SU-DHL-6 (cell line): Measurements from ENCODE around the gene SIRT7.

Experiments used
- H2AFZ ChIP-seq: fragments of 200-600 bp; sonication (generic); 2 replicates; pipeline ENCODE4 v1.6.1; 2014; ENCODE audit warnings: low read depth, mild to moderate bottlenecking, moderate library complexity, mixed read lengths, antibody characterized with exemption, low read length; ENCODE audit not compliant: severe bottlenecking
- H3F3A ChIP-seq: fragments of 200-600 bp; shearing (Covaris generic); 2 replicates; pipeline ENCODE4 v1.6.0; 2016; ENCODE audit warnings: antibody characterized with exemption, mild to moderate bottlenecking; ENCODE audit not compliant: insufficient read depth
- H3K27ac ChIP-seq: fragments of 200-600 bp; sonication (generic); 2 replicates; pipeline ENCODE4 v1.5.1; 2016; ENCODE audit warnings: low read depth, mild to moderate bottlenecking, low read length, moderate library complexity, mixed read lengths
- H3K27me3 ChIP-seq: fragments of 200-600 bp; sonication (generic), shearing (Covaris generic); 2 replicates; pipeline ENCODE4 v1.6.0; 2014; ENCODE audit warnings: mild to moderate bottlenecking, low read length
- H3K36me3 ChIP-seq: fragments of 200-600 bp; sonication (generic); 2 replicates; pipeline ENCODE4 v1.6.1; 2014; ENCODE audit warnings: mild to moderate bottlenecking, low read length, mixed read lengths
- H3K4me2 ChIP-seq: fragments of 300-600, 200-600 bp; shearing (Covaris generic), sonication (generic); 2 replicates; pipeline ENCODE4 v1.6.0; 2014; ENCODE audit warnings: low read length, low read depth, mild to moderate bottlenecking; ENCODE audit not compliant: poor library complexity, severe bottlenecking
- H3K4me3 ChIP-seq: fragments of 200-600 bp; sonication (generic); 2 replicates; pipeline ENCODE4 v1.5.1; 2014; ENCODE audit warnings: antibody characterized with exemption, low read length, mild to moderate bottlenecking, mixed read lengths; ENCODE audit not compliant: insufficient read depth, poor library complexity, severe bottlenecking
- H3K79me2 ChIP-seq: fragments of 200-600 bp; sonication (generic); 2 replicates; pipeline ENCODE4 v1.6.1; 2014; ENCODE audit warnings: mild to moderate bottlenecking, low read length, moderate library complexity; ENCODE audit not compliant: insufficient read depth
- H3K9ac ChIP-seq: fragments of 200-600 bp; sonication (generic); 2 replicates; pipeline ENCODE4 v1.7.0; 2014; ENCODE audit warnings: mild to moderate bottlenecking, low read length
- H3K9me2 ChIP-seq: fragments of 200-600 bp; sonication (generic); replicated peaks from 2 replicates; pipeline ENCODE4 v1.6.1; 2014; ENCODE audit warnings: low read length; ENCODE audit not compliant: insufficient read depth
- H3K9me3 ChIP-seq: fragments of 200-600 bp; sonication (generic); 2 replicates; pipeline ENCODE4 v1.6.1; 2014; ENCODE audit warnings: low read length, mixed read lengths; ENCODE audit not compliant: insufficient read depth
- H4K20me1 ChIP-seq: fragments of 200-600 bp; sonication (generic); 2 replicates; pipeline ENCODE4 v1.6.1; 2014; ENCODE audit warnings: low read depth, mild to moderate bottlenecking, antibody characterized with exemption, low read length, moderate library complexity, mixed read lengths
- CTCF ChIP-seq: fragments of 200-600 bp; sonication (generic); IDR thresholded peaks from one replicate; pipeline ENCODE4 v1.5.1; 2017; ENCODE audit warnings: antibody characterized with exemption, mild to moderate bottlenecking, low read length, moderate library complexity; ENCODE audit not compliant: insufficient read depth, poor library complexity, severe bottlenecking
- EZH2phosphoT487 ChIP-seq: fragments of 200-600 bp; sonication (generic), shearing (Covaris generic); conservative IDR thresholded peaks from 2 replicates; pipeline ENCODE4 v1.6.1; 2018; ENCODE audit warnings: mild to moderate bottlenecking, antibody characterized with exemption, low read length, moderate library complexity, mixed read lengths

Gene SIRT7

GRCh38 chr17:81906476-81907218, 11.3 kb downstream of the SIRT7 start:
- Histone ChIP-seq H2AFZ (no peak overlapping the region), H3K9me3 (no peaks in the 10 kb centered on the region), H3K9ac (no peak overlapping the region), H3K79me2 (peaks cover 4% of the 10 kb centered on the region; the same call in 1 of the 2 replicates), H3F3A (peaks cover under 1% of the 10 kb centered on the region; the same call in 1 of the 2 replicates), H4K20me1 (no peaks in the 10 kb centered on the region), H3K4me3 (no peak overlapping the region), H3K27me3 (no peaks in the 10 kb centered on the region), H3K9me2 (no peaks in the 10 kb centered on the region), H3K4me2 (no peak overlapping the region), H3K36me3 (no peaks in the 10 kb centered on the region), H3K27ac (no peak overlapping the region)
- TF ChIP-seq CTCF, result peak; percentile 16
- TF ChIP-seq EZH2phosphoT487, result no peak

- Histone ChIP-seq H3K79me2 (peaks cover 4% of the 10 kb centered on the region; the same call in 1 of the 2 replicates), H3K27ac (no peak overlapping the region), H3K36me3 (no peaks in the 10 kb centered on the region), H3K9me3 (no peaks in the 10 kb centered on the region), H3K9ac (no peak overlapping the region), H2AFZ (no peak overlapping the region), H4K20me1 (no peaks in the 10 kb centered on the region), H3K27me3 (no peaks in the 10 kb centered on the region), H3K9me2 (no peaks in the 10 kb centered on the region), H3K4me2 (no peak overlapping the region), H3K4me3 (no peak overlapping the region), H3F3A (no peaks in the 10 kb centered on the region)
- TF ChIP-seq CTCF (no peak), EZH2phosphoT487 (no peak)
Measured at GRCh38 chr17:81905993-81906392, 12.0 kb downstream of the SIRT7 start.

GRCh38 chr17:81905424-81905875, 12.5 kb downstream of the SIRT7 start:
- H3K36me3 ChIP-seq, result no peaks in the 10 kb centered on the region
- TF ChIP-seq EZH2phosphoT487, result no peak
- no peak for TF ChIP-seq CTCF

More at GRCh38 chr17:81905424-81905875, 12.5 kb downstream of the SIRT7 start:
- Histone ChIP-seq H3K4me3 (no peak overlapping the region), H3K27ac (no peak overlapping the region), H2AFZ (no peak overlapping the region), H3K9me3 (no peaks in the 10 kb centered on the region), H4K20me1 (no peaks in the 10 kb centered on the region), H3K4me2 (no peak overlapping the region), H3K27me3 (no peaks in the 10 kb centered on the region), H3F3A (no peaks in the 10 kb centered on the region), H3K9ac (no peak overlapping the region), H3K9me2 (no peaks in the 10 kb centered on the region), H3K79me2 (no peaks in the 10 kb centered on the region)
